ENCODE results near the gene OR6C76.

The OR6C76 gene

GRCh38 chr12:55467836-55468235, 41.8 kb downstream of the OR6C76 start:
- in situ Hi-C loops (cut with MboI; ENCODE audit: low sequenced_read_pairs): no loop called here

- in situ Hi-C loops (cut with MboI; ENCODE audit: low sequenced_read_pairs): no loop called here
Measured at GRCh38 chr12:55469291-55469690, 43.2 kb downstream of the OR6C76 start.

- in situ Hi-C loops (cut with MboI; ENCODE audit: low sequenced_read_pairs): no loop called here
Measured at GRCh38 chr12:55470088-55470829, 44.2 kb downstream of the OR6C76 start, which contains the start of gene OR6C70. Gene OR6C70, minus strand, starts transcription at chr12:55470138. Its CDS starts 0 bp downstream, at chr12:55470138.

- in situ Hi-C loops (cut with MboI; ENCODE audit: low sequenced_read_pairs): no loop called here
Measured at GRCh38 chr12:55472264-55472663, 46.2 kb downstream of the OR6C76 start.
